ENCODE results near the gene FSD2. TPM values are rescaled to one million over a fixed set of nuclear protein-coding genes. Genes with fewer than 3 reads are reported as not detected.
"Not testable (repeated sequence)": the region's sequence is repeated elsewhere in the genome, so short reads cannot be mapped to it uniquely, and the experiment has no call there.

Gene FSD2
- polyA plus RNA-seq, 4 donors = 0.06 to 0.43 (median 0.36) TPM; not detected in 1

DNA sequence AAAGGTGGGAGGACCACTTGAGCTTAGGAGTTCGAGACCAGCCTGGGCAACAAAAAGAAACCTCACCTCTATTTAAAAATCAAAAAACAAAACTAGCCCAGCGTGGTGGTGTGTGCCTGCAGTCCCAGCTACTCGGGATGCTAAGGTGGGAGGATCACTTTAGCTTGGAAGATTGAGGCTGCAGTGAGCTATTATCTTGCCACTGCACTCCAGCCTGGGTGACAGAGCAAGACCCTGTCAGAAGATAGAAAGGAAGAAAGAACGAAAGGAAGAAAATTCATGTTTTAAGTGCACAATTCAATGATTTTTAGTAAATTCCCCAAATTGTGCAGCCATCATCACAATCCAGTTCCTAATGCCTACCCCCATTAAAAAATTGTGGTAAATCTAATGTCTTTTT, 7.8 kb downstream of the FSD2 start:
- no peak for DNase-seq (ENCODE audit: low read depth in 4 of 4, low spot score in 2 of 4)

DNA sequence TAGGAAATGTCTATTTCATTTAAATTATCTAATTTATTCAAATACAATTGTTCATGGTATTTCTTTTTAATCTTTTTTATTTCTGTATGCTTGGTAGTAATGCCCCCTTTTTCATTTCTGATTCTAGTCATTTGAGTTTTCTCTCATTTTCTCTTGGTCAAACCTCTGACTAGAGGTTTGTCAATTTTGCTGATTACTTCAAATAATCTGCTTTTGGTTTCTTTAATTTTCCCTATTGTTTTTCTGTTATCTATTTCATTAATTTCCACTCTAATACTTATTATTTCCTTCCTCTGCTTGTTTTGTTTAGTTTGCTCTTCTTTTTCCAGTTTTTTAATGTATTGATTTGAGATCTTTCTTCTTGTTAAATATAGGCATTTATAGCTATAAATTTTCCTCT, 12.1 kb downstream of the FSD2 start:
- no peak for DNase-seq (ENCODE audit: low read depth in 4 of 4, low spot score in 2 of 4)

DNA sequence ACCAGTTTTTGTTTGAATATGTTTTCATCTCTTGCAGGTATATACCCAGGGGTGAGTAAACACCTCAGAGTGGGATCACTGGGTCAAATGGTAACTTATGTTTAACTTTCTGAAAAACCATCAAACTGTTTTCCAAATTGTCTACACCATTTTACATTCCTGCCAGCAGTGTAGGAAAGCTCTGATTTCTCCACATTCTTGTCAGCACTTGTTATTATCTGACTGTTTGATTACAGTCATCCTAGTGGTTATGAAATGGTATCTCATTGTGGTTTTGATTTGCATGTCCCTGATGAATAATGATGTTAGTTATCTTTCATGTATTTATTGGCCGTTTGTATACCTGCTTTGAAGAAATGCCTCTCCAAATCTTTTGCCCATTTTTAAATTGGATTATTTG, 13.8 kb downstream of the FSD2 start:
- DNase-seq (ENCODE audit: low read depth in 4 of 4, low spot score in 2 of 4) = no peak

DNA sequence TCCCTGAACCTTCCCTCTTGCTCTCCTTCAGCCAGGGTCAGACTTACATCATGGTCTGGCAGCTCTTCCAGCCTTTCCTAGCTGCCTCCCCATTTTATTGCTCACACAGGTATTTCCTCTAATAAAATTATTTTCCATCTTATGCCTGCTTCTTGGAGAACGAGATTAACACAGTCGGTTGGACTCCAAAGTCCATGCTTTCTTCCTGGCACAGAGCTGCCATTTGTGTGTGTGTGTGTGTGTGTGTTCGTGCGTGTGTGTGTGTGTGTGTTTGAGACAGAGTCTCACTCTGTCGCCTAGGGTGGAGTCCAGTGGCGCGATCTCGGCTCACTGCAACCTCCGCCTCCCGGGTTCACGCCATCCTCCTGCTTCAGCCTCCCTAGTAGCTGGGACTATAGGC, 15.5 kb downstream of the FSD2 start:
- no peak for DNase-seq (ENCODE audit: low read depth in 4 of 4, low spot score in 2 of 4)

DNA sequence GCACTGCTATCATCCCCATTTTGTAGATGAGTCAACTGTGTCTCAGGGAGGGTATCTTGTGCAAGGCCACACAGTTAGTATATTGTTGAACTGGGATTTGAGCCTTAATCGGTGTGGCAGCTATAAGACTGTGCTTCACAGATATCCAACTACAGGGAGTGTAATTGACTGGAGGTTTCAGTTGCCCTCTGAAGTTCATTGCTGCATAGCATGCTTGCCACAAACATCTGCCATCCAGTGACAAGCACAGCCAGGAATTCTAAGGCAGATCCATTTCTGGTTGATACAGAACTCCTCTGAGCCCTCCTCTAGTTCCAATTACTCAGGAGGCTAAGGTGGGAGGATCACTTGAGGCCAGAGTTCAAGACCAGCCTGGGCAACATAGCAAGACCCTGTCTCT, 16.4 kb downstream of the FSD2 start:
- DNase-seq (ENCODE audit: low read depth in 4 of 4, low spot score in 2 of 4) = no peak

DNA sequence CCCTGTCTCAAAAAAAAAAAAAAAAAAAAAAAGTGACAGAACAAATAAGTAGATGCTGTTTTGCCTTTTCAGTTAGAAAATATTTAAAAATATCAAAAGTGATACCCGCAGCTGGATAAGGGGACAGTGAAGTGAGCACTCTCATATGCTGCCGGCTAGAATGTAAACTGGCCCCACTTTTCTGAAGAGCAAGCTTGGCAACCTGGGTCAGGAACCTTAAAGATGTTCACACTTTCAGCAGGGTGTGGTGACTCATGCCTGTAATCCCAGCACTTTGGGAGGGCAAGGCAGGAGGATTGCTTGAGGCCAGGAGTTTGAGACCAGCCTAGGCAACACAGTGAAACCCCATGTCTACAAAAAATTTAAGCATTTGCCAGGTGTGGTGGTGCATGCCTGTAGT, 17.4 kb downstream of the FSD2 start:
- no peak for DNase-seq (ENCODE audit: low read depth in 4 of 4, low spot score in 2 of 4)

DNA sequence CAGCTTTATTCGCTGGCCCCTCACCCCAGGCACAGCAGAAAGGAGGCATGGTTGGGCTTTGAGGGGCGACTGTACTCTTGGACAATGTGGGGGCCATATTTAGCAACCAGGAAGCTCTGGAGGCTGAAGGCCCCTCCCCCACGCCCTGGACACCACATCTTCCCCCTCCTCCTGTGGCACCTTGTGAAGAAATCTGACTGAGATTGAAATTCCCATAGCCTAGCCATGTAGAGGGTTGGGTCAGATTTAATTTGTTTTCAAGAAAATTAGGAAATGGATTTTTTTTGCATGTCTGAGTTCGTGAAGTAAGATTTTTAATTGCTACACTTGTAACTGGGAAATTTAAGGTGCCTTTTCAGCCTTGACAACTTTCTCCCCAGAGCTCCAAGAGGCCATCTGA, 24.5 kb downstream of the FSD2 start:
- no peak for DNase-seq (ENCODE audit: low read depth in 4 of 4, low spot score in 2 of 4)

DNA sequence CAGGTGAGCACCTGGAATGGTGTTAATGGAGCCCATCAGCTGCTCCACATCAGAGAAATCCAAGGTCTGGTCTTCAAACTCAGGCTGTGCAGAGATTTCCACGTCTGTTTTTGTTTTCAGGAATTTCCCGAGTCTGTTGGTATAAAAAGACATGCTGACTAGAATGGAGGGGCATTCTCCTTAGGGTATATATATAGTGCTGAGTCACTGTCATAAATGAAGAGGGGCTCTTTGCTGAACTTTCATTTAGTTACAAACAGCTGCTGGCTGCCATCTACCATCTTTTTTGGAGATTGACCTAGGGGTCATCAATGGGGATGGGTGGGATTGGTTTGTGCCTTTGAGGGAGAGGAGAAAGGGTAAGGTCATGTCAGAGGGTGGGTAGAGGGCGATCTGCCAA, 27.1 kb downstream of the FSD2 start:
- no peak for DNase-seq (ENCODE audit: low read depth in 4 of 4, low spot score in 2 of 4)

DNA sequence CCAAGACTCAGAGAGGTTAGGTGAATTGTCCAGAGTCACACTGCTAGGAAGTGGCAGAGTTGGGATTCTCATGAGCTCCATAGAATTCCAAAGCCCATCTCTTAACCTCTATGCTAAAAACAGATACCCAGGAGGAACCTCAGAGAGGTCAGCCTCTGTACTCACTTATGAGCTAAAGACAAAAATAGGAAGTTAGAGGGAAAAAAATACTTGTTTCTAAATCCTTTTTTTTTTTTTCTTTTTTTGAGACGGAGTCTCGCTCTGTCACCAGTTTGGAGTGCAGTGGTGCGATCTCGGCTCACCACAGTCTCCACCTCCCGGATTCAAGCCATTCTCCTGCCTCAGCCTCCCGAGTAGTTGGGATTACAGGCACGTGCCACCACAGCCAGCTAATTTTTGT, 31.4 kb downstream of the FSD2 start:
- DNase-seq (ENCODE audit: low read depth in 4 of 4, low spot score in 2 of 4) = no peak

DNA sequence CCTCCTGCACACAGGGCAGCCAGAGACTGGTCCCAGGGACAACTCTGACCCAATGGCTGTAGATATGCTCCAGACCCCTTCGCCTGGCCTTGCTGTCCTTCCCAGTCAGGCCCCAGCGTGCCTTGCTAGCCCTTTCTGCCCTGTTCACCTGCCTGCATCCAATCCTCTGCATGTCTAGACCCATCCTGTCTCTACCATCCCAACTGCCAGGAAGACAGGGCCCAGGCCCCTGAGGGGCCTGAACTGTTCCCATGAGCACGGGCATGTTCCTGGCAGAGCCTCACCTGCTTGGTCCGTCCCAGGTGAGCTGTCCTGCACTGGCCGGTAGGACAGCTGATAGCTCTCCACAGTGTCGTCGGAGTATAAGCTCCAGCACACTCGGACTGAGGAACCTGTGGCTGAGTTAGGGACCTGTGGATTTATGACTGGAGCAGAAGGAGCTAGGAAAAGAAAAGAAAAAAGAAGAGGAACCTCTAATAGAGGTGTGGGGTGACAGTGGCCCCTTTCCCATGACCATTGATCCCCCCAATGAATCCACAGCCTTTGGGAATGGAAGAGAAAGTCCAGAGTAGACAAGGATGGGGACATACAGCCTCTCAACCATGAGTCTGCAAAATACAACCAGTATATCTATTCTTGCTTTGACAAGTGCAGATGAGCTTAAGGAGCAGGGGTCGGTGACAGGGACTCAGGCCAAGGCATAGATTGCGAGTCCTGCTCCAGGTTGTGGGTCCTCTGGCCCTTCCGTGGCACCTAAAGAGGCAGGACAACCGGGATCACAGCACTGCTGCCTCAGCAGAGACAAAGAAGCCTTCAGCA, 33.9 kb downstream of the FSD2 start:
- no peak for DNase-seq (ENCODE audit: low read depth in 4 of 4, low spot score in 2 of 4)

DNA sequence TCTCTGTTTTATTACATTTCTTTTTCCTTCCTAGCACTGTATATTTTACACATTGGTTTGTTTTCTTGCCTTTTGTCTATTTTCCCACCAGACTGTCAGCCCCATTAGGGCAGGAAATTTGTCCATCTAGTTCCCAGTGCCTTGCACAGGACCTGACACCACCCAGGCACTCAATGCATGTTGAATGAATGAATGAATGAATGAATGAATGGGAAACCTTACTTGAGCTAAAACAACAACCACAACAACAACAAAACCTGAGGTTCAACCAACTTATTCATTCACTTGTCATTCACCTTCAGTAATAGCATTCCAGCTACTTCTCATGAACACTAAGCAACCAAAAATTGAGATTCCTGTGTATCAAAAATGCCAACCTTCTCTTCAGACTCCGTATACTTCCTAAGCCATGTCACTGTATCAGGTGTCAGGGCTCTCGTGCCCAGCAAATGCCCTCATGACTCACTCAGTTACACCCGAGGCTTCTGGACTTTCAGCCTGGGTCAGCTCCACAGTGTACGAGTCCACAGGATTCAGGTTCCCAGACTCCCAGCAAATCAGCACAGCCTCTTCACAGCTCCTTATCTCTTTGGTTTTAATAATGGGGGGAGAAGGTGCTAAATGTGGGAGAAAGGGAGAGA, 37.3 kb downstream of the FSD2 start:
- no peak for DNase-seq (ENCODE audit: low read depth in 4 of 4, low spot score in 2 of 4)

DNA sequence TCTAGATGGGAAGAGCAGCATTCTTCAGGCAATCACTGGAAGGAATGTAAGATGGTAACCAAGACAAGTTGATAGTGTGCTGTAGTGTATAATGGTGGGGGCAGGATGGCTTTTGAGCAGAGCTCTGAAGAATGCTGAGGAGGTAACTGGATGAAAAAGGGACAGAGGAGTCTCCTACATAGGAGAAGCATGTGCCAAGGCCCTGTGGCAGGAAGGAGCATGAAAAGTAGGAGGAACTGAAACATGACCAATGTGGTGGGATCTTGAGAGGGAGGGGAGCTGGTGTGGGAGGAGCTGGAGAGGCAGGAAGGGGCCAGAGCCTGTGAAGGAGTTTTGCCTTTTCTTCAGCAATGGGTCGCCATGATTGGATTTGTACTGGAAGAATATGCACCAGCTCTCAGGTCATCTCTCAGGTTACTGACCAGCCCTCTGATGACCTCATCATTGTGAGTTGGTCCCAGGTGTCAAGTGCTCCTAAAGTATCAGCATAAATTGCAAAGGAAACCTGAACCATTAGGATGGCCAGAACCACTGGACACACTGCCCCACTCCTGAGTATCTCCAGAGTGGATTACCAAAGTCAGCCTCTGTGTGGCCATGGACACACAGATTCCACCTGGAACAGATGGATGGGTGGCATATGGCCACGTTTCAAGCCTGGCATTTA, 38.6 kb downstream of the FSD2 start:
- no peak for DNase-seq (ENCODE audit: low read depth in 4 of 4, low spot score in 2 of 4)

DNA sequence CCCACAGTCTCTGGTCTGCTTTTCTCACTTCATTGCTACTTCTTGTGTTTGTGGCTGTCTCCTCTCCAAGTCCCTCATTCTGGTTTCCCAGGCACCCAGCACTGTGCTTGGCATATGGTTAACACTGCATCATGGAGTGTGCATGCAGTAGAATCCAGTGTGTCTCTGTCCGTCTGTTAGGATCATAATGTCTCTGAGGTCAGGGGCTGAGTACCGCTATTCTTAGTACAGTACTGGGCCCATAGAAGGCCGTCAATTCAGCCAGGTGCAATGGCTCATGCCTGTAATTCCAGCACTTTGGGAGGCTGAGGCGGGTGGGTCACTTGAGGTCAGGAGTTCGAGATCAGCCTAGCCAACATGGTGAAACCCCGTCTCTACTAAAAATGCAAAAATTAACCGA, 39.7 kb downstream of the FSD2 start:
- not testable (repeated sequence) for DNase-seq (ENCODE audit: low read depth in 4 of 4, low spot score in 2 of 4)

DNA sequence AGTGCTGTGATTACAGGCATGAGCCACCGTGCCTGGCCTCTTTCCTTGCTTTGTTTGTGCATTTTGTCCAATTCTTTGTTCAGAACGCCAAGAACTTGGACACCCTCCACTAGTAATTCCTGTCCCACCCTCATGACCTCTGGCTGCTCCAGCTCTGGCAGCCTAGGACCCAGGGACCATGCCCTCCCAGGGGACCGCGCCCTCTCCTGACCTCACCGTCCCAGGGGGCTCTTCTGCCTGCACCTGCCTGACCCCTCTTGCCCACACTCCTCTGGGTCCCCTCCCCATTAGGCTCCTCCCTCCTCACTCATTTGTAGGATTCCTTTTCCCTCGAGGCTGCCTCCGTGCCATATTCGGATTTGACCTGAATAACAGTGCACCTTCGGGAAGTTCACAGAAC, 41.1 kb downstream of the FSD2 start:
- DNase-seq (ENCODE audit: low read depth in 4 of 4, low spot score in 2 of 4) = no peak

DNA sequence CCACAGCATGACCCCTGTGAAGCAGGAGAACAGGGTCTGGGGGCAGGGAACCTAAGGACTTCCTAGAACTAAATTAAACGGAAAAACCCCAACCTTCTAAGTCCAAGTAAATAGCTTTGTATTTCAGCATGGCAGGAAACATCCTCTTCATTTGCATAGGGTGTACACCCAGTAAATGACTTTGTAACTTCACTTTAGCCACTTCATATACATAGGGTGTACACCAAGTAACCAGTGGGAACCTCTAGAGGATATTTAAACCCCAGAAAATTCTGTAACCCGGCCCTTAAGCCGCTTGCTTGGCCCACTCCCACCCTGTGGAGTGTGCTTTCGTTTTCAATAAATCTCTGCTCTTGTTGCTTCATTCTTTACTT, 41.8 kb downstream of the FSD2 start:
- no peak for DNase-seq (ENCODE audit: low read depth in 4 of 4, low spot score in 2 of 4)

DNA sequence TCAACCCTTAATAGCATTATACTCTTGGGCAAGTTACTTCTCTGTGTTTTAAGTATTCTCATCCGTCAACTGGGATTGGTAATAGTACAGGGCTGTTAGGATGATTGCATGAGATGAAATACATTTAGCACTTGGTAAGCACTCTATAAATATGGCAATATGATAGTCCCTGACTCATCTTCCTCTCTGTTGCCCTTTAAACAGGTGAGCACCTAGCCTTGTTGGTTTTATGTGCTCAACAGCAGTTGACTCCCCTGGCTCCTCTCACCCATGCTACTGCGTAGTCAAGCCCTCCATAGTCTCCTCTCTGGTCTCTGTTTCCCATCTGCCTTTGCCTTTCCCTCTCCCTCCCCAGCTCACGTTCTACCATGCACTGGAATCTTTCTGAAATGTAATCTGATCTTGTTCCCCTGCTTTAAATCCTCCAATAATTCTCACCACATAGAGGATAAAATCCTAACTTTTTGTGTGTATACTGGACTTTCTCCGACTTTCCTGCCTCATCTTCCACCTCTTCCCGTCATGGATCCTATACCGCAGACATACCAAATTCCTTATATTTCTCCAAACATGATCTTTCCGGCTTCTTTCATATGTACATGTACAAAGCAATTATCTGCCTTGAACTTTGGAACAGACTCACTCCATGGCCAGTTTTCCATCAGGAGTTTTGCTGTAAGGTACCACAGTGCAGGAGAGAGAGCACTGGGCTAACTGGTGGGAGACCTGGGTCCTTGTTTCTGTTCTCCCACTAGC, 42.3 kb downstream of the FSD2 start:
- no peak for DNase-seq (ENCODE audit: low read depth in 4 of 4, low spot score in 2 of 4)

DNA sequence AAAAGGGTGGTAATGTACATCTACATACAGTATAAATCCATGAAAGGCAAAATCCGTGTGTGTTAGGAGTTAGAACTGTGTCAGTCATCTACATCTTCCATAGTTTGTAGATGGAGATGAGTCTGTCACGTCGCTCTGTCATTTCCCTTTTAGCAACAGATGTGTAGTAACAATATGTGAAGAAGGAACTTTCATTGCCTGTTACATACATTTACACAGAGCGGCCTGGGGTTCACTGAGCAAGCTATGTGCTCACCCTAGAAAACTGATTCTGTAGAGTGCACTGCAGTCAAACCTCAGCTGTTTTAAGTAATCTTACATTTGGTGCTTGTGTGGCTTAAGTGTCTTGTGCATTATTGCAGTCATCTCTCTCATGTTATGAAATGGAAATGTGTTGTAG, 54.6 kb downstream of the FSD2 start:
- no peak for DNase-seq (ENCODE audit: low read depth in 4 of 4, low spot score in 2 of 4)

DNA sequence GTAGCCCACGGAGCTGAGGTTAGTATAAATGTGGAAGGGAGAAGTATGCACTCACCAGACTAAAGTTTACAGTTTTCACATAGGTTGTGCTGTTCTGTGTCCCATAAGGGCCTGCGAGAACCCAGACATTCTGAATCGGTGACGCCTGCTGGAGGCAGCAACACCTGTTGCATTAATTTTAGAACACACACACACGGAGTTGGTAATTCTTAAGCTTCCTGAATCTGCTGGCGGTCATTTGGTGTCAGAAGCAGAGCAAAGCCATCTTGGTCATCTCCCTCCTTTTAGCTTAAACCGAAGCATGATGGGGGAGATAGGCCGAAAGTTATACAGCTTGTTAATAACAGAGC, 55.1 kb downstream of the FSD2 start:
- peak in 1 of 4 donors; percentile 0 for DNase-seq (ENCODE audit: low read depth in 4 of 4, low spot score in 2 of 4)

DNA sequence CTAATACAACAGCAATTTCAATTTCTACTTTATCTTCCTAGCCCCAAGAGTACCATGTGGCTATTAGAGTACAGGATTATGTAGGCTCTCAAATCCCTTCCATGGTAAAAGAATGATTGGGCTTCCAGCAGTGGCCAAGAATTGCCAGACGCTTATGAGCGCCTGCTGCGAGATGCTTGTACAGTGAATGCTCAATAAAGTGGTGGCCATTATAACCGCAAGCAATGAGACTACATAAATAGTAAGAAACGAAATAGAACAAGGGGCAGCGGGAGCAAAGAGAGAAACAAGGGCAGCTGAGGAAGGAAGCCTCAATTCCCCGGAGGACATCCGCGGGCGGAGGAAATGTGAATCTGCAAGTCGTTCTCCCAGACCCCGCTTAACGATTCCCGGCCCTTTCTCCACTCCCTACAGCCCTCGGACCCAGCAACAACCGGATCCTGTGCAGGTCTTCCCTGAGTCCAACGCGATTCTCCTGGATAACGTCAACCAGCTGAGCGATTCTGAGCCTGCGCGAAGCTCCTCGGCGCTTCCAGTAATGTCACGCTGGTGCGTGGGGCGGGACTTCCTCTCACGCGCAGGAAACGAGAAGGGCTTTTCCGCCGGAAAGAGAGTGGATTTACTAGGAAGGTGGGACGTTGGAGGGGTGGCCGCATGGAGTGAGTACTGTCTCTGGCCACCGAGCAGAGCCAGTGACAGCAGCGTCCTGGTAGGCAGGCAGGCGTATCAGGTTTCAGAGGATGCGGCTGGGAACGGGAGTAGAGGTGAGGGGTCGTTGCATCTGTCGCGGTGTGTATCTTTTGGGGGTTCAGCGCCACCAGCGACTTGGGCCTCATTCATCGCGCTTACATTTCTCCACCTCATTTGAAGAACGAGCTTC, 55.7 kb downstream of the FSD2 start:
- peak; percentile 83 to 93 (median 88) for DNase-seq (ENCODE audit: low read depth in 4 of 4, low spot score in 2 of 4)

DNA sequence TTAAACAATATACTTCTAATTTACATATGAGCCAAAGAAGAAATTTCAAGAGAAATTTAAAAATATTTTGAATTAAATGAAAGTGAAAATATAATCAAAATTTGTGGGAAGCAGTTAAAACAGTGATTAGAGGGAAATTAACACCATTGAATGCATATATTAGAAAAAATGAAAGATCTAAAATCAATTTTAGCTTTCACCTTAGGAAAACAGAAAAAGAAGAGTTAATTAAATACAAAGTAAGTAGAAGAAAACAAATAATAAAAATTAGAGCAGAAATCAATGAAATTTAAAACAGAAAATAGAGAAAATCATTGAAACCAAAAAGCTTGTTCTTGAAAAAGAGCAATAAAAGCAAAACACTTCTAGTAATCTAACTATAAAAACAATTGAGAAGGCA, 57.6 kb downstream of the FSD2 start:
- no peak for DNase-seq (ENCODE audit: low read depth in 4 of 4, low spot score in 2 of 4)

Measured in left renal cortex interstitium (tissue), 4 donors.